Astrocyte (in vitro differentiated cells and primary cell): ENCODE data around the gene PTPN14. TPM values are rescaled to one million over a fixed set of nuclear protein-coding genes. Genes with fewer than 3 reads are reported as not detected.

Experiments
- DNase-seq: peaks from one replicate; pipeline ENCODE4 v3.0.0-alpha.2; 2010; ENCODE audit warnings: low read depth
- FAIRE-seq: peaks from 2 replicates; lab custom pipeline; 2011; peaks lifted over from hg19 to GRCh38; lab: Jason Lieb, UNC
- H2AFZ ChIP-seq: 2 replicates; pipeline ENCODE4 v1.6.0; 2012; ENCODE audit warnings: low read depth, low read length, inconsistent platforms
- H3K27ac ChIP-seq: 2 replicates; pipeline ENCODE4 v1.5.1; 2011; ENCODE audit warnings: low read depth, low read length, inconsistent platforms
- H3K27me3 ChIP-seq: 2 replicates; pipeline ENCODE4 v1.6.0; 2011; ENCODE audit warnings: low read length, inconsistent platforms; ENCODE audit not compliant: insufficient read depth
- H3K36me3 ChIP-seq: 2 replicates; pipeline ENCODE4 v1.5.1; 2011; ENCODE audit warnings: low read length, inconsistent platforms; ENCODE audit not compliant: insufficient read depth
- H3K4me1 ChIP-seq: 2 replicates; pipeline ENCODE4 v1.5.1; 2011; ENCODE audit warnings: low read length, inconsistent platforms; ENCODE audit not compliant: insufficient read depth
- H3K4me2 ChIP-seq: 2 replicates; pipeline ENCODE4 v1.6.0; 2012; ENCODE audit warnings: low read length, inconsistent platforms
- H3K4me3 ChIP-seq: 2 replicates; pipeline ENCODE4 v1.5.1; 2011; ENCODE audit warnings: low read depth, mild to moderate bottlenecking, low read length, inconsistent platforms; ENCODE audit not compliant: insufficient read depth
- H3K79me2 ChIP-seq: 2 replicates; pipeline ENCODE4 v1.6.0; 2012; ENCODE audit warnings: mild to moderate bottlenecking, low read length, inconsistent platforms; ENCODE audit not compliant: insufficient read depth
- H3K9ac ChIP-seq: 2 replicates; pipeline ENCODE4 v1.6.0; 2012; ENCODE audit warnings: mild to moderate bottlenecking, low read length, inconsistent platforms
- H3K9me3 ChIP-seq: 2 replicates; pipeline ENCODE4 v1.5.1; 2012; ENCODE audit warnings: low read depth, mild to moderate bottlenecking, low read length, inconsistent platforms; ENCODE audit not compliant: insufficient read depth
- H4K20me1 ChIP-seq: 2 replicates; pipeline ENCODE4 v1.6.0; 2012; ENCODE audit warnings: low read length, inconsistent platforms; ENCODE audit not compliant: insufficient read depth
- H3K27ac Mint-ChIP-seq: one replicate; pipeline ENCODE4 v1.8.0; 2021; ENCODE audit warnings: mild to moderate bottlenecking, mixed read lengths; ENCODE audit not compliant: unreplicated experiment
- H3K27me3 Mint-ChIP-seq: one replicate; pipeline ENCODE4 v1.8.0; 2021; ENCODE audit warnings: low read depth, mixed read lengths; ENCODE audit not compliant: unreplicated experiment
- H3K36me3 Mint-ChIP-seq: one replicate; pipeline ENCODE4 v1.8.0; 2021; ENCODE audit warnings: low read depth, mixed read lengths; ENCODE audit not compliant: unreplicated experiment
- H3K4me1 Mint-ChIP-seq: one replicate; pipeline ENCODE4 v1.8.0; 2021; ENCODE audit warnings: low read depth, mixed read lengths; ENCODE audit not compliant: unreplicated experiment
- H3K4me3 Mint-ChIP-seq: one replicate; pipeline ENCODE4 v1.8.0; 2021; ENCODE audit warnings: mild to moderate bottlenecking, moderate library complexity, mixed read lengths; ENCODE audit not compliant: unreplicated experiment
- H3K9me3 Mint-ChIP-seq: one replicate; pipeline ENCODE4 v1.8.0; 2021; ENCODE audit warnings: mild to moderate bottlenecking, mixed read lengths; ENCODE audit not compliant: unreplicated experiment
- EZH2 ChIP-seq: IDR thresholded peaks from 2 replicates; pipeline ENCODE4 v1.6.1; 2012; ENCODE audit warnings: mild to moderate bottlenecking, low read length, inconsistent platforms; ENCODE audit not compliant: insufficient read depth
- total RNA-seq: library from RNA; stranded (reverse); gene quantifications from 2 replicates; pipeline ENCODE4 v1.2.1, GENCODE V29; 2021
- TF ChIP-seq, protein P1 (sequence below): IDR thresholded peaks from 2 replicates; pipeline ENCODE4 v1.5.1; 2011; ENCODE audit warnings: low read depth, mild to moderate bottlenecking, inconsistent platforms, low read length, moderate library complexity; ENCODE audit not compliant: insufficient read depth

The PTPN14 gene
- total RNA-seq, 1 donor from 2014 or later = 177 TPM

DNA sequence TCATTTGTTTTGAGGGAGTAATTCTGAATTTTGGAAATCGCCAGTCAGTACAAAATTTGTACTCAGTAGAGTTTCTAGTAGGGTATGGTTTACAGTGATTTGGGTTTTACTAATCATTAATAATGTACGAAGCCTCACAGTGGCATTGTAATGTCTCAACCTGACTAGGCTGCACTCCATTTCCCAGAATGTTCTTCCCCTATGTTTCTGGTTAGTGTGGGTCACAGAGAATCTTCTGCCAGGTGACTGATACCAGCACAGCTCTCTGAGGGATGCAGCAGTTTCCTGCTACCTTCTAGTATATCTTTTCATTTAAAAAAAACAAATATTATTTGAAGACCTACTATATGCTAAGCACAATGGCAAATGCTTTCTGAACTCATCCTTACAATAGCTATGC, 112.9 kb downstream of the PTPN14 start:
- Histone ChIP-seq H3K27ac (no peak overlapping the region), H4K20me1 (no peaks in the 10 kb centered on the region), H3K27me3 (no peaks in the 10 kb centered on the region), H3K9me3 (no peaks in the 10 kb centered on the region), H3K79me2 (peaks cover 96% of the 10 kb centered on the region), H3K36me3 (peaks cover 5% of the 10 kb centered on the region), H3K9ac (no peak overlapping the region), H3K4me3 (no peak overlapping the region), H2AFZ (no peak overlapping the region), H3K4me2 (no peak overlapping the region), H3K4me1 (peaks cover 28% of the 10 kb centered on the region)
- peak overlapping the region; percentile 46 for H3K4me3 Mint-ChIP-seq
- H3K36me3 Mint-ChIP-seq = peaks cover 11% of the 10 kb centered on the region
- H3K27me3 Mint-ChIP-seq = no peaks in the 10 kb centered on the region
- H3K4me1 Mint-ChIP-seq = peaks cover 67% of the 10 kb centered on the region
- DNase-seq = no peak
- peak overlapping the region; percentile 98 for H3K27ac Mint-ChIP-seq
- TF ChIP-seq, protein P1, sequence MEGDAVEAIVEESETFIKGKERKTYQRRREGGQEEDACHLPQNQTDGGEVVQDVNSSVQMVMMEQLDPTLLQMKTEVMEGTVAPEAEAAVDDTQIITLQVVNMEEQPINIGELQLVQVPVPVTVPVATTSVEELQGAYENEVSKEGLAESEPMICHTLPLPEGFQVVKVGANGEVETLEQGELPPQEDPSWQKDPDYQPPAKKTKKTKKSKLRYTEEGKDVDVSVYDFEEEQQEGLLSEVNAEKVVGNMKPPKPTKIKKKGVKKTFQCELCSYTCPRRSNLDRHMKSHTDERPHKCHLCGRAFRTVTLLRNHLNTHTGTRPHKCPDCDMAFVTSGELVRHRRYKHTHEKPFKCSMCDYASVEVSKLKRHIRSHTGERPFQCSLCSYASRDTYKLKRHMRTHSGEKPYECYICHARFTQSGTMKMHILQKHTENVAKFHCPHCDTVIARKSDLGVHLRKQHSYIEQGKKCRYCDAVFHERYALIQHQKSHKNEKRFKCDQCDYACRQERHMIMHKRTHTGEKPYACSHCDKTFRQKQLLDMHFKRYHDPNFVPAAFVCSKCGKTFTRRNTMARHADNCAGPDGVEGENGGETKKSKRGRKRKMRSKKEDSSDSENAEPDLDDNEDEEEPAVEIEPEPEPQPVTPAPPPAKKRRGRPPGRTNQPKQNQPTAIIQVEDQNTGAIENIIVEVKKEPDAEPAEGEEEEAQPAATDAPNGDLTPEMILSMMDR = no peak
- no peak for TF ChIP-seq EZH2
- no peak for FAIRE-seq
- no peaks in the 10 kb centered on the region for H3K9me3 Mint-ChIP-seq

DNA sequence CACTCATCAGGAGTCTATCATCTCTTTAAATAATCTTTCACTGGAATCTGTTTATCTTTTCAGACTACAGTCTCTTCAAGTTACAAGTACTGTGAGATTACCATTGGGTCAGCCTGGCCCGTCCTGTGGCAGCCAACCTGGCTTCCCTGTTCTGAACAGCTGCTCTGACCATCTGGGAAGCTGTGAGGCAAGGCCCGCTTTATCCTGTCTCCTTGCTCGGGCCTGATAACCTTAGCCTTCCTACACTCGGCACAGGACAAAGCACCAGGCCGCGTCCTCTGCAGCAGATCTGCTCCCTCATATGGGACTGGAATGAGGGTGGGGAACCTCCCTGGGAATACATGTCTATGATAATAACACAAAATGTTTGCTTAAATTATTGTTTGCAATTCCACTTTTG, 113.3 kb downstream of the PTPN14 start:
- H3K27me3 Mint-ChIP-seq = no peaks in the 10 kb centered on the region

GRCh38 chr1:214435867-214436266, 115.5 kb downstream of the PTPN14 start:
- peaks cover 19% of the 10 kb centered on the region for H3K4me1 ChIP-seq
- no peak overlapping the region for H2AFZ ChIP-seq
- H3K4me2 ChIP-seq = no peak overlapping the region
- peaks cover 50% of the 10 kb centered on the region for H3K4me1 Mint-ChIP-seq
- H3K79me2 ChIP-seq = peaks cover 94% of the 10 kb centered on the region
- no peak for TF ChIP-seq EZH2
- TF ChIP-seq, protein P1 = no peak
- H3K9me3 Mint-ChIP-seq = no peaks in the 10 kb centered on the region
- H3K36me3 ChIP-seq = peaks cover under 1% of the 10 kb centered on the region
- FAIRE-seq (no peak), DNase-seq (no peak)
- H3K27me3 Mint-ChIP-seq = no peaks in the 10 kb centered on the region
- no peaks in the 10 kb centered on the region for H4K20me1 ChIP-seq
- no peak overlapping the region for H3K9ac ChIP-seq
- no peaks in the 10 kb centered on the region for H3K27me3 ChIP-seq
- no peak overlapping the region for H3K27ac ChIP-seq
- peaks cover 25% of the 10 kb centered on the region for H3K36me3 Mint-ChIP-seq
- no peaks in the 10 kb centered on the region for H3K9me3 ChIP-seq
- no peak overlapping the region for H3K4me3 ChIP-seq
- H3K27ac Mint-ChIP-seq = no peak overlapping the region
- H3K4me3 Mint-ChIP-seq = no peak overlapping the region

More for the DNA sequence above, 113.3 kb downstream of the PTPN14 start:
- peaks cover under 1% of the 10 kb centered on the region for H3K36me3 ChIP-seq
- H3K4me1 ChIP-seq = peaks cover 26% of the 10 kb centered on the region
- H3K9ac ChIP-seq = no peak overlapping the region
- no peaks in the 10 kb centered on the region for H4K20me1 ChIP-seq
- H3K27ac Mint-ChIP-seq = peak overlapping the region; percentile 98
- TF ChIP-seq, protein P1 = no peak
- no peak for TF ChIP-seq EZH2
- DNase-seq (no peak), FAIRE-seq (no peak)
- H3K9me3 Mint-ChIP-seq = no peaks in the 10 kb centered on the region
- peaks cover 96% of the 10 kb centered on the region for H3K79me2 ChIP-seq
- peaks cover 62% of the 10 kb centered on the region for H3K4me1 Mint-ChIP-seq
- no peak overlapping the region for H2AFZ ChIP-seq
- H3K4me3 Mint-ChIP-seq = no peak overlapping the region
- no peaks in the 10 kb centered on the region for H3K9me3 ChIP-seq
- no peak overlapping the region for H3K4me3 ChIP-seq
- H3K4me2 ChIP-seq = no peak overlapping the region
- H3K27me3 ChIP-seq = no peaks in the 10 kb centered on the region
- no peak overlapping the region for H3K27ac ChIP-seq
- H3K36me3 Mint-ChIP-seq = peaks cover 13% of the 10 kb centered on the region
